CD4-positive, alpha-beta T cell treated with Interleukin-15 for 1 hour (primary cell): ENCODE data around the gene ERG.

ENCODE experiments used
- DNase-seq: peaks from one replicate; pipeline ENCODE4 v3.0.0-alpha.2; 2020

The ERG gene

GRCh38 chr21:38355353-38355752, 142.9 kb downstream of the ERG start:
- DNase-seq, result no peak

GRCh38 chr21:38354746-38355145, 143.5 kb downstream of the ERG start:
- no peak for DNase-seq

GRCh38 chr21:38354231-38354630, 144.0 kb downstream of the ERG start:
- no peak for DNase-seq

GRCh38 chr21:38352536-38353219, 145.6 kb downstream of the ERG start:
- peak; percentile 34 for DNase-seq

- DNase-seq, result no peak
These were observed 146.2 kb downstream of the ERG start for GRCh38 chr21:38351961-38352521.

- DNase-seq, result no peak
These were observed 146.9 kb downstream of the ERG start for GRCh38 chr21:38351176-38351959.

- DNase-seq, result no peak
These were observed 147.6 kb downstream of the ERG start for GRCh38 chr21:38350684-38351083.

- DNase-seq, result no peak
These were observed 148.3 kb downstream of the ERG start for GRCh38 chr21:38349977-38350376.

GRCh38 chr21:38349111-38349746, 149.0 kb downstream of the ERG start:
- no peak for DNase-seq

GRCh38 chr21:38346286-38346685, 152.0 kb downstream of the ERG start:
- no peak for DNase-seq

GRCh38 chr21:38343691-38344090, 154.6 kb downstream of the ERG start:
- DNase-seq, result no peak

- no peak for DNase-seq
These were observed 155.5 kb downstream of the ERG start for GRCh38 chr21:38342739-38343138.

GRCh38 chr21:38341546-38342012, 156.7 kb downstream of the ERG start:
- no peak for DNase-seq

- no peak for DNase-seq
These were observed 158.1 kb downstream of the ERG start for GRCh38 chr21:38340131-38340530.

GRCh38 chr21:38337793-38338192, 160.5 kb downstream of the ERG start:
- no peak for DNase-seq

GRCh38 chr21:38334866-38335265, 163.4 kb downstream of the ERG start:
- no peak for DNase-seq

- no peak for DNase-seq
These were observed 164.7 kb downstream of the ERG start for GRCh38 chr21:38333301-38334272.

- DNase-seq, result no peak
These were observed 167.6 kb downstream of the ERG start for GRCh38 chr21:38330666-38331065.
